ENCODE data around the gene BLVRB. TPM values are rescaled to one million over a fixed set of nuclear protein-coding genes. Genes with fewer than 3 reads are reported as not detected.
A peak's percentile ranks its signal among the peaks of the same experiment; 100 is the strongest.

BLVRB gene
- total and polyA plus RNA-seq, 9 of the 15 experiments (the other 6 are each of a cell fraction or from before 2014, with no cell fraction given): 81.1 to 749 (median 331) TPM

DNA sequence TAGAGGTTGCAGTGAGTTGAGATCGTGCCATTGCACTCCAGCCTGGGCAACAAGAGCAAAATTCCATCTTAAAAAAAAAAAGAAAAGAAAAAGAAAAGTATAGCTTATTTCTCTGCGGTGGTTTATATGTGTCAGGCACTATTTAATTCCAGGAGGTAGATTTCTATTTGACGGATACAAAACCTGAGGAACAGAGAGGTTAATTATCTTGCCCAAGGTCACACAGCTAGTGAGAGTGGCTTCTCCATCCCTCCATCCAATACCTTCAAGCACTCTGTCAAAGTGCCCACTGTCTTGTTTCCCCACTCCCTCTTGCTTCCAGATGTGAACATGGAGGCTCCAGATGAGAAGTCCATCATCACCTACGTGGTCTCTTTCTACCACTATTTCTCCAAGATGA lies 36.1 kb upstream of the BLVRB start:
- Histone ChIP-seq H3K9me3 (replicated peaks; ENCODE audit: control insufficient read depth, insufficient read depth, low read depth, low read length) (no peaks in the 10 kb centered on the region), H3K9ac (ENCODE audit: insufficient read depth in 1 of 2, low read depth in 2 of 2, low read length in 2 of 2) (no peak overlapping the region), H2AFZ (ENCODE audit: low read depth, low read length) (no peak overlapping the region), H3K4me3 (no peak overlapping the region), H3K79me2 (ENCODE audit: control insufficient read depth, insufficient read depth, low read length) (no peaks in the 10 kb centered on the region), H3K9me1 (ENCODE audit: control insufficient read depth, insufficient read depth, low read length) (no peaks in the 10 kb centered on the region), H3K27me3 (ENCODE audit: control insufficient read depth in 2 of 2, insufficient read depth in 2 of 2, low read length in 2 of 2) (peaks cover 0 to 8% of the 10 kb centered on the region in 2 experiments; a peak in 2 of 5 replicates), H3K4me1 (replicated peaks in 1 of 2; ENCODE audit: control insufficient read depth in 2 of 2, insufficient read depth in 2 of 2, low read length in 2 of 2) (peaks cover 0 to 14% of the 10 kb centered on the region in 2 experiments; a peak in 2 of 5 replicates), H3K27ac (ENCODE audit: extremely low read depth, low read depth, low read length) (no peak overlapping the region), H3K4me2 (ENCODE audit: insufficient read depth, low read length) (no peak overlapping the region), H3K36me3 (ENCODE audit: control insufficient read depth, insufficient read depth, low read length) (no peaks in the 10 kb centered on the region), H4K20me1 (replicated peaks; ENCODE audit: control insufficient read depth, insufficient read depth, low read length) (no peaks in the 10 kb centered on the region)
- 15% methylated on average over 4 of the region's 4 CpGs for WGBS (ENCODE audit: insufficient coverage, low coverage, missing lambda C conversion rate)
- in situ Hi-C loops (cut with MboI) (no loop called here), intact Hi-C loops (cut with micrococcal nuclease) (no loop called here)
- CTCF ChIA-PET (ENCODE audit: low intra/inter-chr PET ratio): no interaction called here
- POLR2A ChIA-PET: interaction anchor here (0.7 to 1.6 kb wide), 2 partner anchors 9 to 16 kb away, joined by 3 to 6 read pairs; no protein-coding TSS in a partner anchor
- no peak for FAIRE-seq
- no TSS peak for BruUV-seq (replicated peaks)
- no peak for DNase-seq (ENCODE audit: extremely low read depth in 1 of 4, low spot score in 3 of 4)
- ATAC-seq: no peak
- peak; percentile 95 for TF ChIP-seq RBM25 (IDR thresholded peaks at IDR 0.05; ENCODE audit: low read depth, low read length, severe bottlenecking)
- TF ChIP-seq MXI1 (IDR thresholded peaks at IDR 0.05; ENCODE audit: low read depth, low read length): no peak
- peak; percentile 84 for TF ChIP-seq BCOR (IDR thresholded peaks at IDR 0.05)
- TF ChIP-seq ZFP36 (IDR thresholded peaks at IDR 0.05; ENCODE audit: low read depth, low read length, partially characterized antibody): peak; percentile 71
- TF ChIP-seq RFX1 (IDR thresholded peaks at IDR 0.05): no peak

All from K562 (cell line).